H1 (cell line): ENCODE measurements around the gene CA9. TPM values are rescaled to one million over a fixed set of nuclear protein-coding genes. Genes with fewer than 3 reads are reported as not detected.

Experiments
- CTCF ChIA-PET: fragments of 300-600 bp; sonication (Branson Sonifier 250); formaldehyde crosslinking; loops from one replicate; lab custom pipeline; 2021; ENCODE audit not compliant: partially characterized antibody; lab: Charles Lee
- POLR2A ChIA-PET: fragments of 300-600 bp; sonication (Branson Sonifier 250); formaldehyde crosslinking; loops from one replicate; lab custom pipeline; 2021; ENCODE audit warnings: inconsistent platforms; ENCODE audit not compliant: partially characterized antibody; lab: Charles Lee
- DNase-seq, 2 experiments: peaks; one replicate each; pipeline versions ENCODE4 v3.0.0 to v3.0.0-alpha.2; 2010 to 2022; ENCODE audit warnings: low spot score in 2 of 2, low read depth in 1 of 2, mixed read lengths in 1 of 2
- FAIRE-seq: peaks from 2 replicates; lab custom pipeline; 2011; peaks lifted over from hg19 to GRCh38; lab: Jason Lieb, UNC
- H2AFZ ChIP-seq: 2 replicates; pipeline ENCODE4 v1.8.1; 2012; ENCODE audit warnings: low read length, inconsistent platforms
- H2AK5ac ChIP-seq: 2 replicates; pipeline ENCODE4 v1.6.1; 2013; ENCODE audit warnings: low read depth, low read length
- H2BK120ac ChIP-seq: replicated peaks from 2 replicates; pipeline ENCODE3; 2013; ENCODE audit warnings: low read depth, low read length, inconsistent platforms
- H2BK12ac ChIP-seq: 2 replicates; pipeline ENCODE4 v1.6.1; 2013; ENCODE audit warnings: low read depth, low read length
- H2BK15ac ChIP-seq: 2 replicates; pipeline ENCODE4 v1.6.1; 2013; ENCODE audit warnings: low read length
- H2BK20ac ChIP-seq: 2 replicates; pipeline ENCODE4 v1.6.1; 2013; ENCODE audit warnings: low read length
- H2BK5ac ChIP-seq: 2 replicates; pipeline ENCODE4 v1.6.1; 2013; ENCODE audit warnings: low read depth, low read length
- H3K14ac ChIP-seq: 2 replicates; pipeline ENCODE4 v1.6.1; 2013; ENCODE audit warnings: inconsistent platforms; ENCODE audit not compliant: insufficient read length
- H3K18ac ChIP-seq: 2 replicates; pipeline ENCODE4 v1.6.1; 2013; ENCODE audit warnings: low read length; ENCODE audit errors: extremely low read depth
- H3K23ac ChIP-seq: 2 replicates; pipeline ENCODE4 v1.6.1; 2013; ENCODE audit warnings: inconsistent platforms; ENCODE audit not compliant: insufficient read length
- H3K23me2 ChIP-seq: 2 replicates; pipeline ENCODE4 v1.6.1; 2013; ENCODE audit warnings: low read depth, low read length
- H3K27ac ChIP-seq: 2 replicates; pipeline ENCODE4 v1.6.1; 2011; ENCODE audit warnings: low read depth, low read length, inconsistent platforms
- H3K27me3 ChIP-seq, 4 experiments: replicated peaks in 1 of 4; 1 replicate in 1 of 4; 2 replicates in 3 of 4; pipeline versions ENCODE4 v1.6.1 to v1.8.1; 2011 to 2013; ENCODE audit warnings: low read length in 3 of 4, mild to moderate bottlenecking in 3 of 4, inconsistent platforms in 2 of 4, mixed read lengths in 2 of 4, moderate library complexity in 1 of 4; ENCODE audit not compliant: control insufficient read depth in 3 of 4, insufficient read depth in 3 of 4; ENCODE audit errors: extremely low read depth in 1 of 4
- H3K36me3 ChIP-seq, 4 experiments: 2 replicates each; pipeline versions ENCODE4 v1.6.1 to v1.8.1; 2011 to 2013; ENCODE audit warnings: mild to moderate bottlenecking in 4 of 4, low read length in 3 of 4, moderate library complexity in 2 of 4, control low read depth in 1 of 4, inconsistent platforms in 1 of 4; ENCODE audit not compliant: insufficient read depth in 4 of 4, control insufficient read depth in 2 of 4
- H3K4ac ChIP-seq: replicated peaks from 2 replicates; pipeline ENCODE3; 2013; ENCODE audit warnings: low read length, low read depth, mixed read lengths, inconsistent platforms; ENCODE audit not compliant: insufficient read length
- H3K4me1 ChIP-seq, 4 experiments: replicated peaks in 1 of 4; 1 replicate in 1 of 4; 2 replicates in 3 of 4; pipeline versions ENCODE4 v1.6.1 to v1.8.1; 2011 to 2013; ENCODE audit warnings: low read length in 3 of 4, inconsistent platforms in 2 of 4, mixed read lengths in 1 of 4; ENCODE audit not compliant: insufficient read depth in 4 of 4, control insufficient read depth in 3 of 4
- H3K4me2 ChIP-seq, 2 experiments: 2 replicates each; pipeline versions ENCODE4 v1.6.1 to v1.8.1; 2011 to 2013; ENCODE audit warnings: low read depth in 2 of 2, low read length in 2 of 2, control low read depth in 1 of 2, inconsistent platforms in 1 of 2, mild to moderate bottlenecking in 1 of 2; ENCODE audit not compliant: insufficient read depth in 1 of 2
- H3K4me3 ChIP-seq, 4 experiments: fragments of 200-600, 300-600 bp in 1 of 4; sonication (generic), shearing (Covaris generic), sonication (Bioruptor Twin) in 1 of 4; 2 replicates each; pipeline versions ENCODE4 v1.5.1 to v1.8.1; 2011 to 2016; ENCODE audit warnings: low read length in 4 of 4, low read depth in 3 of 4, control low read depth in 2 of 4, inconsistent platforms in 2 of 4, mild to moderate bottlenecking in 2 of 4, mixed read lengths in 1 of 4, moderate library complexity in 1 of 4; ENCODE audit not compliant: insufficient read depth in 2 of 4; ENCODE audit errors: extremely low read depth in 1 of 4
- H3K56ac ChIP-seq: replicated peaks from 2 replicates; pipeline ENCODE3; 2013; ENCODE audit warnings: low read depth, mild to moderate bottlenecking, mixed read lengths, low read length, inconsistent platforms; ENCODE audit not compliant: insufficient read length
- H3K79me1 ChIP-seq: 2 replicates; pipeline ENCODE4 v1.6.1; 2013; ENCODE audit warnings: low read depth, low read length, control low read depth
- H3K79me2 ChIP-seq, 2 experiments: 2 replicates each; pipeline versions ENCODE4 v1.6.1 to v1.8.1; 2012 to 2013; ENCODE audit warnings: low read length in 2 of 2, mild to moderate bottlenecking in 2 of 2, inconsistent platforms in 1 of 2; ENCODE audit not compliant: insufficient read depth in 2 of 2, control insufficient read depth in 1 of 2
- H3K9ac ChIP-seq, 4 experiments: replicated peaks in 1 of 4; 1 replicate in 1 of 4; 2 replicates in 3 of 4; pipeline versions ENCODE4 v1.6.1 to v1.8.1; 2011 to 2013; ENCODE audit warnings: low read depth in 3 of 4, low read length in 3 of 4, control low read depth in 2 of 4, mild to moderate bottlenecking in 2 of 4, moderate library complexity in 2 of 4, inconsistent platforms in 1 of 4; ENCODE audit errors: extremely low read depth in 1 of 4
- H3K9me3 ChIP-seq, 2 experiments: 2 replicates each; pipeline versions ENCODE4 v1.6.1 to v1.8.1; 2012 to 2013; ENCODE audit warnings: mild to moderate bottlenecking in 2 of 2, moderate library complexity in 2 of 2, control low read depth in 1 of 2, inconsistent platforms in 1 of 2, low read depth in 1 of 2, low read length in 1 of 2, mixed read lengths in 1 of 2; ENCODE audit not compliant: insufficient read depth in 2 of 2
- H4K20me1 ChIP-seq, 2 experiments: replicated peaks in 1 of 2; 2 replicates each; pipeline versions ENCODE3 to v1.8.1; 2011 to 2013; ENCODE audit warnings: inconsistent platforms in 2 of 2, low read length in 2 of 2, mild to moderate bottlenecking in 1 of 2; ENCODE audit not compliant: insufficient read depth in 2 of 2, control insufficient read depth in 1 of 2
- H4K5ac ChIP-seq: 2 replicates; pipeline ENCODE4 v1.6.1; 2013; ENCODE audit warnings: low read length, low read depth, mixed read lengths, inconsistent platforms; ENCODE audit not compliant: insufficient read length
- H4K8ac ChIP-seq: 2 replicates; pipeline ENCODE4 v1.8.0; 2013; ENCODE audit warnings: mild to moderate bottlenecking, moderate library complexity, low read length, inconsistent platforms; ENCODE audit not compliant: insufficient read depth; ENCODE audit errors: extremely low read depth
- H4K91ac ChIP-seq: replicated peaks from 2 replicates; pipeline ENCODE3; 2013; ENCODE audit warnings: low read length, mixed read lengths, inconsistent platforms; ENCODE audit not compliant: insufficient read length
- BACH1 ChIP-seq: IDR thresholded peaks from 2 replicates; pipeline ENCODE4 v1.6.1; 2012; ENCODE audit warnings: low read length, improper control_type of control experiment
- BCL11A ChIP-seq, 2 experiments: IDR thresholded peaks; one replicate each; pipeline ENCODE4 v1.6.1; 2011; ENCODE audit warnings: low read depth in 2 of 2, low read length in 2 of 2, mild to moderate bottlenecking in 2 of 2
- BRCA1 ChIP-seq: IDR thresholded peaks from 2 replicates; pipeline ENCODE4 v1.6.1; 2012; ENCODE audit warnings: low read depth, low read length, improper control_type of control experiment
- EZH2 ChIP-seq: fragments of 200-600 bp; sonication (generic); IDR thresholded peaks from 2 replicates; pipeline ENCODE4 v1.7.1; 2012; ENCODE audit warnings: low read depth, mild to moderate bottlenecking, moderate library complexity, low read length, inconsistent platforms; ENCODE audit not compliant: severe bottlenecking
- FOSL1 ChIP-seq: IDR thresholded peaks from 2 replicates; pipeline ENCODE4 v1.6.1; 2011; ENCODE audit warnings: mild to moderate bottlenecking, low read depth, low read length, moderate library complexity; ENCODE audit not compliant: insufficient read depth
- JUND ChIP-seq: IDR thresholded peaks from 2 replicates; pipeline ENCODE4 v1.6.1; 2011; ENCODE audit warnings: mild to moderate bottlenecking, improper control_type of control experiment, low read length
- KDM4A ChIP-seq: IDR thresholded peaks from one replicate; pipeline ENCODE4 v1.7.1; 2012; ENCODE audit warnings: low read depth, mild to moderate bottlenecking, moderate library complexity, low read length, inconsistent platforms; ENCODE audit not compliant: severe bottlenecking
- POLR2A ChIP-seq, 2 experiments: IDR thresholded peaks; 1 replicate in 1 of 2; 2 replicates in 1 of 2; pipeline ENCODE4 v1.6.1; 2011; ENCODE audit warnings: low read depth in 2 of 2, low read length in 2 of 2, mild to moderate bottlenecking in 2 of 2; ENCODE audit errors: control extremely low read depth in 1 of 2
- POLR2AphosphoS5 ChIP-seq: IDR thresholded peaks from 2 replicates; pipeline ENCODE4 v1.6.1; 2011; ENCODE audit warnings: low read depth, low read length
- RBBP5 ChIP-seq: IDR thresholded peaks from 2 replicates; pipeline ENCODE4 v1.7.1; 2012; ENCODE audit warnings: low read depth, mild to moderate bottlenecking, inconsistent platforms, low read length, moderate library complexity, borderline replicate concordance
- RXRA ChIP-seq: IDR thresholded peaks from 2 replicates; pipeline ENCODE4 v1.6.1; 2011; ENCODE audit warnings: low read depth, mild to moderate bottlenecking, low read length, moderate library complexity; ENCODE audit not compliant: insufficient read depth
- SAP30 ChIP-seq: fragments of 300-600 bp; sonication (generic); IDR thresholded peaks from 2 replicates; pipeline ENCODE4 v1.7.1; 2012; ENCODE audit warnings: low read length, moderate library complexity, mild to moderate bottlenecking, inconsistent platforms; ENCODE audit not compliant: insufficient read depth, insufficient replicate concordance
- TAF7 ChIP-seq: optimal IDR thresholded peaks from 2 replicates; pipeline ENCODE3; 2011; ENCODE audit warnings: low read depth, mild to moderate bottlenecking, inconsistent platforms, low read length, moderate library complexity, borderline replicate concordance
- WGBS, 2 experiments: shearing (Covaris generic) in 1 of 2; methylation state at CpG; one replicate each; pipeline versions ENCODE4 v1.1.6 to v1.1.7; 2013 to 2015; ENCODE audit warnings: low lambda C conversion rate in 2 of 2, mixed read lengths in 2 of 2, inconsistent platforms in 1 of 2, low coverage in 1 of 2, missing lambda C conversion rate in 1 of 2; ENCODE audit not compliant: insufficient replicate concordance in 2 of 2, insufficient coverage in 1 of 2, insufficient read length in 1 of 2; ENCODE audit errors: extremely low coverage in 1 of 2, missing lambda C conversion rate in 1 of 2; 5-methylcytosine and 5-hydroxymethylcytosine counted together
- polyA plus RNA-seq, 7 experiments: library from polyadenylated mRNA; depleted of rRNA in 3 of 7; stranded (reverse) in 5 of 7; unstranded in 2 of 7; fragments of >200 nt in 5 of 7; fragments of 200-250 nt in 2 of 7; gene quantifications; 1 replicate in 5 of 7; 2 replicates in 1 of 7; 4 replicates in 1 of 7; pipeline versions ENCODE4 v1.2.1 to v1.2.3, GENCODE V29; 2011 to 2013; ENCODE audit warnings: missing spikeins in 2 of 7, mixed read lengths in 2 of 7
- total RNA-seq: library from RNA; stranded (reverse); fragmentation: NEBNext Ultra II Directional; extraction: Animal tissue kit (Norgen Biotek cat#: 25700); gene quantifications from 2 replicates; pipeline ENCODE4 v1.2.1, GENCODE V29; 2021

The CA9 gene
- total and polyA plus RNA-seq, 2 of the 8 experiments (the other 6 are each of a cell fraction or from before 2014, with no cell fraction given): 1.3 to 1.8 TPM

- Histone ChIP-seq H3K79me2 (peaks cover 0 to 21% of the 10 kb centered on the region in 2 experiments; a peak in 2 of 4 replicates), H4K8ac (no peak overlapping the region), H3K79me1 (peaks cover 2% of the 10 kb centered on the region; the same call in 1 of the 2 replicates), H2BK5ac (peak overlapping the region; percentile 60; the same call in 1 of the 2 replicates), H4K91ac (no peak overlapping the region), H4K5ac (peak overlapping the region; percentile 62), H2BK15ac (0 out of 2 replicates have a peak overlapping the region, but pooled peaks have one; percentile 98), H3K4ac (no peak overlapping the region), H3K9ac (peak overlapping the region in 1 of 4 experiments; percentile 45; a peak in 1 of 7 replicates), H3K18ac (peak overlapping the region; percentile 88; the same call in 1 of the 2 replicates), H3K4me2 (peak overlapping the region; percentile 84 to 90), H3K23ac (no peak overlapping the region), H4K20me1 (peaks cover 4 to 6% of the 10 kb centered on the region in 2 experiments), H3K9me3 (no peaks in the 10 kb centered on the region), H2AK5ac (no peak overlapping the region), H3K23me2 (peaks cover 12% of the 10 kb centered on the region), H2BK20ac (0 out of 2 replicates have a peak overlapping the region, but pooled peaks have one; percentile 1), H3K4me3 (peak overlapping the region; percentile 72 to 99 (median 82)), H3K27me3 (no peaks in the 10 kb centered on the region), H3K27ac (no peak overlapping the region), H3K4me1 (peaks cover 6 to 15% (median 8%) of the 10 kb centered on the region in 4 experiments; a peak in 6 of 7 replicates), H2BK120ac (no peak overlapping the region), H2BK12ac (peak overlapping the region; percentile 45; the same call in 1 of the 2 replicates), H2AFZ (peak overlapping the region; percentile 95), H3K36me3 (peaks cover 0 to 6% (median 4%) of the 10 kb centered on the region in 4 experiments; a peak in 4 of 8 replicates), H3K14ac (no peak overlapping the region), H3K56ac (no peak overlapping the region)
- POLR2A ChIA-PET: interaction anchor here (0.9 to 14.9 kb wide), 19 partner anchors 10 to 612 kb away, joined by 3 to 158 read pairs (median 5); partner anchors contain the start of genes ARHGEF39, CA9, CCDC107 and CREB3
- CTCF ChIA-PET: interaction anchor here (0.8 to 14.1 kb wide), 14 partner anchors 10 to 214 kb away, joined by 3 to 347 read pairs (median 4); partner anchors contain the start of genes ARHGEF39, CA9, CCDC107 and RMRP
- FAIRE-seq (no peak), DNase-seq (no peak)
- 16% methylated on average over 10 of the region's 10 CpGs; no CpG with 5 or more reads in 1 of the 2 experiments for WGBS, 2 experiments
- TF ChIP-seq BRCA1 (no peak), RXRA (no peak), JUND (no peak), SAP30 (no peak), BCL11A (IDR thresholded peaks at IDR 0.05; ENCODE audit: low read depth in 2 of 2, low read length in 2 of 2) (no peak), RBBP5 (no peak), POLR2A (IDR thresholded peaks at IDR 0.05; ENCODE audit: control extremely low read depth in 1 of 2, low read depth in 2 of 2, low read length in 2 of 2) (peak in 1 of 2 experiments; percentile 55; a peak in 2 of 3 replicates), KDM4A (peak; percentile 1), EZH2 (no peak), TAF7 (no peak), FOSL1 (no peak), POLR2AphosphoS5 (0 out of 2 replicates have a peak, but pooled peaks have one; percentile 41), BACH1 (no peak)
Observed at GRCh38 chr9:35691334-35691650, 17.6 kb downstream of the CA9 start.
